Mesenchymal stem cell (in vitro differentiated cells and primary cell): Measurements from ENCODE around the gene FSD1.

ENCODE experiments used
- DNase-seq: peaks from one replicate; pipeline ENCODE4 v3.0.0-alpha.2; 2013
- H2AFZ ChIP-seq: one replicate; pipeline ENCODE4 v1.6.1; 2013; ENCODE audit warnings: low read depth, mild to moderate bottlenecking, control low read depth, inconsistent platforms, low read length, moderate library complexity
- H2AK5ac ChIP-seq: 2 replicates; pipeline ENCODE4 v1.6.1; 2013; ENCODE audit warnings: low read length, moderate library complexity, mild to moderate bottlenecking, inconsistent platforms; ENCODE audit not compliant: severe bottlenecking
- H2BK120ac ChIP-seq: one replicate; pipeline ENCODE4 v1.6.1; 2013; ENCODE audit warnings: low read depth, mild to moderate bottlenecking, inconsistent platforms, low read length, moderate library complexity
- H2BK12ac ChIP-seq, 2 experiments: one replicate each; pipeline ENCODE4 v1.6.1; 2013; ENCODE audit warnings: inconsistent platforms in 2 of 2, low read length in 2 of 2, mild to moderate bottlenecking in 2 of 2, moderate library complexity in 2 of 2, control low read depth in 1 of 2
- H2BK15ac ChIP-seq: one replicate; pipeline ENCODE4 v1.6.1; 2013; ENCODE audit warnings: mild to moderate bottlenecking, low read depth, inconsistent platforms; ENCODE audit not compliant: poor library complexity, severe bottlenecking
- H2BK5ac ChIP-seq: 2 replicates; pipeline ENCODE4 v1.6.1; 2013; ENCODE audit warnings: low read depth, mild to moderate bottlenecking, low read length, control low read depth, inconsistent platforms; ENCODE audit not compliant: poor library complexity, severe bottlenecking
- H3K14ac ChIP-seq, 2 experiments: one replicate each; pipeline ENCODE4 v1.6.1; 2013; ENCODE audit warnings: inconsistent platforms in 2 of 2, low read length in 2 of 2, control low read depth in 1 of 2, mild to moderate bottlenecking in 1 of 2, moderate library complexity in 1 of 2
- H3K18ac ChIP-seq, 2 experiments: one replicate each; pipeline ENCODE4 v1.6.1; 2013; ENCODE audit warnings: inconsistent platforms in 2 of 2, low read length in 2 of 2, control low read depth in 1 of 2, low read depth in 1 of 2, mild to moderate bottlenecking in 1 of 2
- H3K23ac ChIP-seq, 2 experiments: one replicate each; pipeline ENCODE4 v1.6.1; 2013; ENCODE audit warnings: inconsistent platforms in 2 of 2, low read length in 2 of 2, mild to moderate bottlenecking in 2 of 2, moderate library complexity in 2 of 2, control low read depth in 1 of 2
- H3K27ac ChIP-seq: 2 replicates; pipeline ENCODE4 v1.5.1; 2013; ENCODE audit warnings: mild to moderate bottlenecking, moderate library complexity, low read length, control low read depth, inconsistent platforms; ENCODE audit not compliant: poor library complexity, severe bottlenecking
- H3K27me3 ChIP-seq, 2 experiments: 2 replicates each; pipeline versions ENCODE4 v1.6.1 to v1.7.0; 2013; ENCODE audit warnings: low read length in 2 of 2, mild to moderate bottlenecking in 2 of 2, moderate library complexity in 2 of 2, control low read depth in 1 of 2, inconsistent platforms in 1 of 2; ENCODE audit not compliant: control insufficient read depth in 1 of 2, insufficient read depth in 1 of 2
- H3K36me3 ChIP-seq, 2 experiments: 2 replicates each; pipeline versions ENCODE4 v1.6.1 to v1.7.0; 2013; ENCODE audit warnings: low read length in 2 of 2, control low read depth in 1 of 2, inconsistent platforms in 1 of 2, low read depth in 1 of 2, mild to moderate bottlenecking in 1 of 2; ENCODE audit not compliant: insufficient read depth in 2 of 2, control insufficient read depth in 1 of 2
- H3K4ac ChIP-seq, 2 experiments: one replicate each; pipeline ENCODE4 v1.6.1; 2013; ENCODE audit warnings: inconsistent platforms in 2 of 2, low read length in 2 of 2, mild to moderate bottlenecking in 2 of 2, moderate library complexity in 2 of 2, control low read depth in 1 of 2, low read depth in 1 of 2
- H3K4me1 ChIP-seq: 2 replicates; pipeline ENCODE4 v1.6.1; 2013; ENCODE audit warnings: low read depth, low read length, control low read depth; ENCODE audit not compliant: control insufficient read depth, insufficient read depth
- H3K4me2 ChIP-seq: 2 replicates; pipeline ENCODE4 v1.6.1; 2013; ENCODE audit warnings: low read length, mild to moderate bottlenecking, inconsistent platforms; ENCODE audit not compliant: poor library complexity, severe bottlenecking
- H3K4me3 ChIP-seq, 2 experiments: 2 replicates each; pipeline versions ENCODE4 v1.5.1 to v1.7.0; 2013; ENCODE audit warnings: low read length in 2 of 2, mild to moderate bottlenecking in 2 of 2, control low read depth in 1 of 2, low read depth in 1 of 2; ENCODE audit not compliant: insufficient read depth in 1 of 2
- H3K79me1 ChIP-seq: replicated peaks from 2 replicates; pipeline ENCODE4 v1.6.1; 2013; ENCODE audit warnings: mild to moderate bottlenecking, control low read depth, low read length, inconsistent platforms; ENCODE audit not compliant: poor library complexity, severe bottlenecking
- H3K9ac ChIP-seq: 2 replicates; pipeline ENCODE4 v1.7.0; 2013; ENCODE audit warnings: mild to moderate bottlenecking, low read length, moderate library complexity
- H3K9me3 ChIP-seq: 2 replicates; pipeline ENCODE4 v1.7.0; 2013; ENCODE audit warnings: mild to moderate bottlenecking, low read length; ENCODE audit not compliant: control insufficient read depth
- H4K8ac ChIP-seq: one replicate; pipeline ENCODE4 v1.6.1; 2013; ENCODE audit warnings: inconsistent platforms, mild to moderate bottlenecking, low read length, moderate library complexity
- H4K91ac ChIP-seq: one replicate; pipeline ENCODE4 v1.6.1; 2013; ENCODE audit warnings: mild to moderate bottlenecking, low read length, inconsistent platforms
- WGBS: methylation state at CpG from one replicate; pipeline ENCODE4 v1.1.7; 2013; ENCODE audit warnings: mixed read lengths; 5-methylcytosine and 5-hydroxymethylcytosine counted together

Gene FSD1

GRCh38 chr19:4338441-4339355 lies 34.3 kb downstream of the FSD1 start, which contains the start of gene STAP2:
Gene STAP2, minus strand, starts transcription at chr19:4338827. Its CDS starts 74 bp downstream, at chr19:4338753.
- H3K14ac ChIP-seq = peak within 1 kb of the TSS in 1 of 2 experiments; percentile 35
- H3K18ac ChIP-seq = peak within 1 kb of the TSS; percentile 28 to 35
- peaks cover 6% of the 10 kb centered on the region for H3K79me1 ChIP-seq
- H3K9ac ChIP-seq = peak within 1 kb of the TSS; percentile 71
- WGBS = 57% methylated on average over 26 of the region's 27 CpGs
- no peak within 1 kb of the TSS for H2AK5ac ChIP-seq
- peak within 1 kb of the TSS; percentile 29 to 54 for H3K4ac ChIP-seq
- no peaks in the 10 kb centered on the region for H3K27me3 ChIP-seq
- peak within 1 kb of the TSS; percentile 84 for H3K4me2 ChIP-seq
- H2BK120ac ChIP-seq = peak within 1 kb of the TSS; percentile 62
- peaks cover 16% of the 10 kb centered on the region for H3K4me1 ChIP-seq
- peak within 1 kb of the TSS; percentile 60 for H2AFZ ChIP-seq
- H3K23ac ChIP-seq = no peak within 1 kb of the TSS
- peak within 1 kb of the TSS; percentile 72 for H4K91ac ChIP-seq
- peak within 1 kb of the TSS; percentile 57 to 81 for H3K4me3 ChIP-seq
- H2BK5ac ChIP-seq = peak within 1 kb of the TSS; percentile 37
- no peaks in the 10 kb centered on the region for H3K9me3 ChIP-seq
- peak within 1 kb of the TSS; percentile 63 for H2BK15ac ChIP-seq
- H4K8ac ChIP-seq = peak within 1 kb of the TSS; percentile 91
- peaks cover 0 to 3% of the 10 kb centered on the region in 2 experiments for H3K36me3 ChIP-seq
- peak within 1 kb of the TSS; percentile 30 for H3K27ac ChIP-seq
- H2BK12ac ChIP-seq = peak within 1 kb of the TSS in 1 of 2 experiments; percentile 10
- DNase-seq = peak; percentile 31

- peak overlapping the region; percentile 17 for H2BK15ac ChIP-seq
- peaks cover 23% of the 10 kb centered on the region for H3K4me1 ChIP-seq
- no peak overlapping the region for H3K14ac ChIP-seq
- peak overlapping the region; percentile 96 for H4K8ac ChIP-seq
- peak overlapping the region in 1 of 2 experiments; percentile 64 for H3K23ac ChIP-seq
- DNase-seq = no peak
- peak overlapping the region; percentile 78 for H2AFZ ChIP-seq
- no peak overlapping the region for H2BK12ac ChIP-seq
- no peaks in the 10 kb centered on the region for H3K9me3 ChIP-seq
- H3K27ac ChIP-seq = peak overlapping the region; percentile 87
- 19% methylated on average over 10 of the region's 10 CpGs for WGBS
- peaks cover 16% of the 10 kb centered on the region for H3K79me1 ChIP-seq
- H3K36me3 ChIP-seq = peaks cover 4 to 7% of the 10 kb centered on the region in 2 experiments
- H4K91ac ChIP-seq = peak overlapping the region; percentile 9
- peak overlapping the region; percentile 72 to 83 for H3K4ac ChIP-seq
- peak overlapping the region; percentile 75 for H3K4me2 ChIP-seq
- H2BK120ac ChIP-seq = no peak overlapping the region
- peak overlapping the region; percentile 17 to 85 for H3K18ac ChIP-seq
- peak overlapping the region; percentile 4 for H2BK5ac ChIP-seq
- peak overlapping the region; percentile 57 to 80 for H3K4me3 ChIP-seq
- no peaks in the 10 kb centered on the region for H3K27me3 ChIP-seq
- peak overlapping the region; percentile 15 for H2AK5ac ChIP-seq
- H3K9ac ChIP-seq = peak overlapping the region; percentile 86
Measured at GRCh38 chr19:4342314-4342614, 37.9 kb downstream of the FSD1 start.

- Histone ChIP-seq H3K27ac (peak overlapping the region; percentile 87), H3K4me2 (peak overlapping the region; percentile 91)
- WGBS = under 1% methylated on average over 39 of the region's 39 CpGs
Measured at GRCh38 chr19:4342615-4343369, 38.4 kb downstream of the FSD1 start.

More at GRCh38 chr19:4342615-4343369, 38.4 kb downstream of the FSD1 start:
- Histone ChIP-seq H2BK120ac (no peak overlapping the region), H3K9ac (peak overlapping the region; percentile 86), H3K9me3 (no peaks in the 10 kb centered on the region), H3K18ac (peak overlapping the region; percentile 31 to 96), H3K14ac (no peak overlapping the region), H2AFZ (peak overlapping the region; percentile 100), H4K91ac (peak overlapping the region; percentile 5), H3K4me1 (peaks cover 20% of the 10 kb centered on the region), H3K23ac (peak overlapping the region in 1 of 2 experiments; percentile 96), H2BK15ac (peak overlapping the region; percentile 17), H2AK5ac (no peak overlapping the region), H3K27me3 (no peaks in the 10 kb centered on the region), H3K36me3 (peaks cover 4 to 7% of the 10 kb centered on the region in 2 experiments), H3K4ac (peak overlapping the region; percentile 7 to 79), H4K8ac (peak overlapping the region; percentile 96), H3K4me3 (peak overlapping the region; percentile 95 to 96), H2BK12ac (peak overlapping the region in 1 of 2 experiments; percentile 92), H2BK5ac (peak overlapping the region; percentile 15), H3K79me1 (peaks cover 16% of the 10 kb centered on the region)
- peak; percentile 100 for DNase-seq
